Erythroblast (primary cell): ENCODE results near the gene ATP2B3.

ENCODE experiments used
- DNase-seq, 2 experiments: peaks; one replicate each; lab custom pipeline; 2025; lab: John Stamatoyannopoulos, UW
- GATA1 ChIP-seq: IDR thresholded peaks from 2 replicates; pipeline ENCODE4 v1.6.1; 2011; ENCODE audit warnings: low read depth, mild to moderate bottlenecking, control low read depth, low read length, moderate library complexity
- POLR2A ChIP-seq: IDR thresholded peaks from 2 replicates; pipeline ENCODE4 v1.6.1; 2011; ENCODE audit warnings: mild to moderate bottlenecking, low read length

Gene ATP2B3

DNA sequence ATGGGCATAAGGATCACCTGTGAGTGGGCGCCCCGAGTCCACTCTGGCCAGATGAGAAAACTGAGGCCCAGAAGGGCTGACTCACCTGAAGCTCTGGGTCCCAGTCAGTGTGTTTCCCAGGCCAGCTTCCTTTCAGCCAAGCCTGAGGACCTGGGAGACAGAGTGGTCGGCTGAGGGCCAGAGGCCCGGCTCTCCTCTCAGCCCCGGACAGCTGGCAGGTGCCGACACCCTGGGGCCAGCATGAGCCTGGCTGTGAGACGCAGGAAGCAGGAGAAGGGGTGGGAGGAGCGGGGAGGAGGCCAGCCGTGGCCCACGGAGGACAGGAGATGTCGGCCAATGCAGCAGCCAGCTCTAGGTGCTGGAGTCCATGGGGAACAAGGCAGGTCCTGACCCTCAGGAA is 28.9 kb downstream of the ATP2B3 start:
- TF ChIP-seq POLR2A (no peak), GATA1 (no peak)
- DNase-seq: no peak

DNA sequence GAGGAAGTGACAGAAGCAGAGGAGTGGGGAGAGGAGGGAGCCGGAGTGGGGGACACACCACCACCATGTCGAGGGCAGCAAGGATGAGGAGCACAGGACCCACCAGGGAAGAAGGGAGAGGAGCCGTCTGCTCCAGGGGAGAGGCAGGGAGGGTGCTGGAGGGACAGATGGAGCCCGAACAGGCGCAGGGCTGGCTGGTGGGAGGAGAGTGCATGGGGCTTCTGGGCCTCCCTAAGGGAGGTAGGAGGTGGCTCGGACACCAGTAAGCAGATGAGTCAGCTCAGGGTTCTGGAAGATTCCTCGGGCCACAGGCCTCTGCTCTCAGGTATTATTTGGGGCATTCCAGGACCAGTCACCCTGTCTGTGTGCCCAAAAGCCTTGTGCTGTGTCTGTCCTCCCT is 29.8 kb downstream of the ATP2B3 start:
- no peak for DNase-seq
- no peak for TF ChIP-seq GATA1
- TF ChIP-seq POLR2A: no peak

- no peak for DNase-seq
- no peak for TF ChIP-seq POLR2A
- TF ChIP-seq GATA1: no peak
Observed at GRCh38 chrX:153549231-153549630, 31.8 kb downstream of the ATP2B3 start.

GRCh38 chrX:153549807-153550206 is 32.4 kb downstream of the ATP2B3 start:
- no peak for DNase-seq
- TF ChIP-seq GATA1 (no peak), POLR2A (no peak)

DNA sequence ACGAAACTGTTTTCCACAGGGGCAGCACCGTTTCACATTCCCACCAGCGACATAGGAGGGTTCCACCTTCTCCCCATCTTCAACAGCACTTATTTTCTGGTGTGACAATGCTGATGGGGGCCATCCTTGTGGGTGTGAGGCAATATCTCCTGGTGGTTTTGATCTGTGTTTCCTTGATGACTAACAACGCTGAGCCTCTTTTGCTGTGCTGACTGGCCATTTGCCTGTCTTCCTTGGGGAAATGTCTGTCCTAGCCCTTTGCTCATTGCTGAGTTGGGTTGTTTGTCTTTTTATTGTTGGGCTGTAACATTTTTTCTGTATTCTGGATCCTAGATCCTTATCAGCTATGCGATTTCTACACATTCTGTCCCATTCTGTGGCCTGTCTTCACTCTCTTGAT is 33.7 kb downstream of the ATP2B3 start:
- TF ChIP-seq GATA1: no peak
- no peak for TF ChIP-seq POLR2A
- DNase-seq: no peak

- peak; percentile 38 to 65 for DNase-seq
- no peak for TF ChIP-seq POLR2A
- no peak for TF ChIP-seq GATA1
Observed at GRCh38 chrX:153554519-153555167, 37.2 kb downstream of the ATP2B3 start.

GRCh38 chrX:153556767-153557166 is 39.3 kb downstream of the ATP2B3 start:
- DNase-seq: no peak
- TF ChIP-seq GATA1 (no peak), POLR2A (no peak)

DNA sequence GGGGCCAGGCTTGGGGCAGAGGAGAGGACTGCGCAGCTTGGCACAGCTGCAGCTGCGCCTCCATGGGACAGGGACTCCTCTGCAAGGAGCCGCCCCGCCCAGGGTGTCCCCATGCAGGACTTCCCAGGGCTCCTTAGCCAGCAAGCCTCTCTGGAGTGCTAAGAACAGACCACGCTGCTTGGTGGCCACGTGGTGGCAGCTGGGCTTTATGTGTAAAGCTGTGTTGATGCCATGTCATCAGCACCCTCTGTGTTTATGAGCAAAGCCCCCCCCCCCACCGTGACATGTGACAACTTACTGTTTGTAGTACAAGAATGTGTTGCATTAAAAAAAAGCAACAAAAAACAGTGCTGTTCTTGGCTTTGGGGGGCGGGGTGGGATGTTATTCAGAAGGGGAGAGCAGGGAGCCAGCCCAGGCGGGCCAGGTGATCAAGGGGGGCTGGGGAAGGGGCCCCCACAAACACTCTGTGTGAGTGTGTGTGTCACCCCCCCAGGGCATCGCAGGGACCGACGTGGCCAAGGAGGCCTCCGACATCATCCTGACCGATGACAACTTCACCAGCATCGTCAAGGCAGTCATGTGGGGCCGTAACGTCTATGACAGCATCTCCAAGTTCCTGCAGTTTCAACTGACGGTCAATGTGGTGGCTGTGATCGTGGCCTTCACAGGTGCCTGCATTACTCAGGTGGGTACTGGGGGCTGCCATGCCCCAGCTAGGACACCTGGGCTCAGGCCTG is 40.3 kb downstream of the ATP2B3 start:
- DNase-seq: no peak
- TF ChIP-seq POLR2A (no peak), GATA1 (no peak)

DNA sequence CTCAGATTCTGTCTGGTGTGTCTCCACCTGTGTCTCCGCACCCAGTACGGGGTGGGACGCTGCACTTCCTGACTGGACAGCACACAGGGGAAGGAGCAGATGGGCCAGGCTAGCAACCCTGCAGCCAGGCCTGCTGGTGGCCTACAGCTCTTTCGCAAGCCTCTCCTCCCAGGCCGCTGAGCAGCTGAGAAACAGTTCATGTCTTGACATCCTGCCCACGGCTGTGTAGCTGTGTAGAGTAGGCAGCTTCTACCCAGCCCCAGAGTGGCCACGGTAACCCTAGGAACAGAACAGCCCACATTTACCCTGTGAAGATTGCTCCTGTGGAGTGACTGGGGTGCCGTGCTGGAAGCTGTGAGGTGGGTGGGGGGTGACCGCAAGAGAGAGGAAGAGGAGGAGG is 42.6 kb downstream of the ATP2B3 start:
- TF ChIP-seq GATA1 (no peak), POLR2A (no peak)
- no peak for DNase-seq

GRCh38 chrX:153560466-153560865 is 43.0 kb downstream of the ATP2B3 start:
- DNase-seq: no peak
- TF ChIP-seq GATA1: no peak
- TF ChIP-seq POLR2A: no peak

DNA sequence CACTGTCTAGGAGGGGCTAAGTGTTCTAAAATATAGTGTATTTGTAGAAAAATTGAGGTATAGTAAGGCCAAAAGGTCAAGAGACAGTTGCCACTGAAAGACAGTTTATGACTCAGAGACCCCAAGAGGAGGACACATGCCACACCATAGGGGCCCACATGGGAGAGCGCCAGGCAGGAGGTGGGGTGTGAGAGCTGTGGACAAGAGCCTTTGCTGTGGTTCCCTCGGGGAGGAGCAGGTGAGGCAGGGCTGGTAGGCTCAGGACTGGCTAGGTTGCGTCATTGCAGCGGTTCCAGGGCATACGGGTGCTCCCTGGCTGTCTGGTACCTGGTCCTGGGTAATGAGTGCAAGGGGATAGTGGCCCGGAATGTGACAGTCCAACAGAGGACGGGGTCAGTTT is 43.9 kb downstream of the ATP2B3 start:
- TF ChIP-seq POLR2A (no peak), GATA1 (no peak)
- DNase-seq: no peak

DNA sequence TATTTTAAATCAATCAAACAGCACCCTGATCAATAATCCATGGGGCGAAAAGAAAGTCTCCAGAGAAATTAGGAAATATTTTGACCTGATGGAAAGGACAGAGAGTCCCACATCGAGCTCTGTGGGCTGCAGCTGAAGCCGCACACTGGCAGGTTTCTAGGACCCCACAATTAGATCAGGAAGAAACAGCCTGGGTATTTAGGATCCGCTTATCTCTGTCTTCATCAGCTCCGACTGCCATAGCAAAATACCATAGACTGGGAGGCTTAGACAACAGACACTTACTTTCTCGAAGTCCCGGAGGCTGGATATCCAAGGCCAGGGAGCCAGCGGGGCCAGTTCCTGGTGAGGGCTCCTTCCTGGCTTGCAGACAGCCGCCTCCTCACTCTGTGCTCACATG is 45.1 kb downstream of the ATP2B3 start:
- TF ChIP-seq POLR2A (no peak), GATA1 (no peak)
- DNase-seq: no peak

- no peak for TF ChIP-seq POLR2A
- no peak for TF ChIP-seq GATA1
- DNase-seq: no peak
Observed at GRCh38 chrX:153564047-153564606, 46.7 kb downstream of the ATP2B3 start.

- no peak for DNase-seq
- TF ChIP-seq POLR2A (no peak), GATA1 (no peak)
Observed at GRCh38 chrX:153565996-153566580, 48.6 kb downstream of the ATP2B3 start.
